ENCODE results near the gene MAP2K3. TPM values are rescaled to one million over a fixed set of nuclear protein-coding genes. Genes with fewer than 3 reads are reported as not detected.

MAP2K3 gene
- total RNA-seq, 1 experiment from 2014 or later: 39.7 TPM

DNA sequence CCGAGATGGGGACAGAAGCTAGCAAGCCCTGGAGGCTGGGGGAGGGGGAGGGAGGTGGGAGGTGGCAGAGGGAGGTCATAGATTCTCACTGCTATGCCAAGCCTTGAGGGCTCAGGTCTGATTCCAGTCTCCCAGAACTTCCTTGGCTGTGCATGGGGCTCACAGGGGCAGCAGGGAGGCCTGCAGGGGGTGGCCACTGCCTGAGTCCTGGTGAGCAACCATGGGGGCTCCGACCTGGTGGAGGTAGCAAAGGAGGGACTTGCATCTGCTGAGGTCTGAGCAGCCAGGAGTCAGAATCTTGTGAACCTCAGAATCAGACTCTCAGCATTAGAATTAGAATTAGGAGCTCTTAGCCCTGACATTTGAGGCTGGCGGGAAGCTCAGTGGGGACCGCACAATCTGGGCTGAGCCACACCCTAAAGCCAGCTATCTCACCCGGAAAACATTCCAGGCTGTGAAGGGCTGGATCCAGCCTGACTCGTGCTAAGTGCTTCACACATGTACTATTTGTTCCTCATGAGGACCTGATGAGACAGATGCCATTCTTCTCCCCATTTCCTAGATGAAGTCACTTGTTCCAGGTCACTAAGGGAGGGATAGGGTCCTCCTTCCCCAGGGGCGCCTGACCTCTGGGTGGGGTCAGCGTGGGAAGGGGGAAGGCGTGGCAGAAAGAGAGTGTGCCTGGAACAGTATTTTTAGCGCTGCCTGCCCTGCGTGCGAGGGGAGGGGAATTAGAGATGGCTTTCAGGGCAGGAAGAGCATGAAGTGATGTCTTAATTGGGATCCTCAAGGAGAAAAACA lies 74.4 kb downstream of the MAP2K3 start:
- TF ChIP-seq SOX15 (CRISPR knock-in tag; IDR thresholded peaks at IDR 0.05): no peak
- H3K27me3 Mint-ChIP-seq (ENCODE audit: low read depth): no peaks in the 10 kb centered on the region
- H3K9me3 Mint-ChIP-seq: peaks cover 5% of the 10 kb centered on the region
- no peak overlapping the region for H3K27ac Mint-ChIP-seq
- H3K36me3 Mint-ChIP-seq: no peaks in the 10 kb centered on the region
- ChIA-PET POLR2A (interaction anchor here (0.5 kb wide), 1 partner anchor 30 kb away, joined by 3 read pairs; no protein-coding TSS in a partner anchor), CTCF (interaction anchor here (1.7 to 2.0 kb wide), 2 partner anchors 18 to 230 kb away, joined by 4 to 5 read pairs; partner anchors contain the start of gene KCNJ12)
- peaks cover 15% of the 10 kb centered on the region for H3K4me1 Mint-ChIP-seq
- ATAC-seq (no peak), DNase-seq (ENCODE audit: low spot score) (no peak)
- no peak overlapping the region for H3K4me3 Mint-ChIP-seq

DNA sequence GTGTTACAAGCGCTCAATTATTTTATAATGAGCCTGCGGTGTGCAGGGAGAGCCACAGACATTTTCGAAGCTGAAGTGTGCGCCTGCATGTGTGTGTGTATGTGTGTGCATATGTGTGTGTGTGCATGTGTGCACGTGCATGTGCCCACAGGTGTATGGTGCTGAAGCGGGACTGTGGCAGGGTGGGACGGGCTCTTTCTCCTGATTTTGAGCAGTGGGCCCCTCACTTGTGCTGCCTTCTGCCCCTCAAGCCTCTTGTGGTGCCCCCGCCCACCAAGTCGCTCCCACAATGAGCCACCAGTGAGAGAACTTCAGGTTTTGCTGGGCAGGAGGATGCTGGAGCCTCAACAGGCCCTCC lies 75.0 kb downstream of the MAP2K3 start:
- ChIA-PET CTCF (interaction anchor here (1.3 to 2.0 kb wide), 2 partner anchors 19 to 231 kb away, joined by 4 to 5 read pairs; no protein-coding TSS in a partner anchor), POLR2A (interaction anchor here (0.6 kb wide), 1 partner anchor 14 kb away, joined by 5 read pairs; no protein-coding TSS in a partner anchor)
- Mint-ChIP-seq H3K4me3 (no peak overlapping the region), H3K4me1 (peaks cover 15% of the 10 kb centered on the region), H3K27me3 (ENCODE audit: low read depth) (no peaks in the 10 kb centered on the region), H3K36me3 (no peaks in the 10 kb centered on the region), H3K9me3 (peaks cover 5% of the 10 kb centered on the region), H3K27ac (no peak overlapping the region)
- no peak for DNase-seq (ENCODE audit: low spot score)
- no peak for ATAC-seq
- TF ChIP-seq, protein P1, sequence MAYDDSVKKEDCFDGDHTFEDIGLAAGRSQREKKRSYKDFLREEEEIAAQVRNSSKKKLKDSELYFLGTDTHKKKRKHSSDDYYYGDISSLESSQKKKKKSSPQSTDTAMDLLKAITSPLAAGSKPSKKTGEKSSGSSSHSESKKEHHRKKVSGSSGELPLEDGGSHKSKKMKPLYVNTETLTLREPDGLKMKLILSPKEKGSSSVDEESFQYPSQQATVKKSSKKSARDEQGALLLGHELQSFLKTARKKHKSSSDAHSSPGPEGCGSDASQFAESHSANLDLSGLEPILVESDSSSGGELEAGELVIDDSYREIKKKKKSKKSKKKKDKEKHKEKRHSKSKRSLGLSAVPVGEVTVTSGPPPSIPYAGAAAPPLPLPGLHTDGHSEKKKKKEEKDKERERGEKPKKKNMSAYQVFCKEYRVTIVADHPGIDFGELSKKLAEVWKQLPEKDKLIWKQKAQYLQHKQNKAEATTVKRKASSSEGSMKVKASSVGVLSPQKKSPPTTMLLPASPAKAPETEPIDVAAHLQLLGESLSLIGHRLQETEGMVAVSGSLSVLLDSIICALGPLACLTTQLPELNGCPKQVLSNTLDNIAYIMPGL (CRISPR knock-in tag; IDR thresholded peaks at IDR 0.05): no peak
- TF ChIP-seq, protein P2, sequence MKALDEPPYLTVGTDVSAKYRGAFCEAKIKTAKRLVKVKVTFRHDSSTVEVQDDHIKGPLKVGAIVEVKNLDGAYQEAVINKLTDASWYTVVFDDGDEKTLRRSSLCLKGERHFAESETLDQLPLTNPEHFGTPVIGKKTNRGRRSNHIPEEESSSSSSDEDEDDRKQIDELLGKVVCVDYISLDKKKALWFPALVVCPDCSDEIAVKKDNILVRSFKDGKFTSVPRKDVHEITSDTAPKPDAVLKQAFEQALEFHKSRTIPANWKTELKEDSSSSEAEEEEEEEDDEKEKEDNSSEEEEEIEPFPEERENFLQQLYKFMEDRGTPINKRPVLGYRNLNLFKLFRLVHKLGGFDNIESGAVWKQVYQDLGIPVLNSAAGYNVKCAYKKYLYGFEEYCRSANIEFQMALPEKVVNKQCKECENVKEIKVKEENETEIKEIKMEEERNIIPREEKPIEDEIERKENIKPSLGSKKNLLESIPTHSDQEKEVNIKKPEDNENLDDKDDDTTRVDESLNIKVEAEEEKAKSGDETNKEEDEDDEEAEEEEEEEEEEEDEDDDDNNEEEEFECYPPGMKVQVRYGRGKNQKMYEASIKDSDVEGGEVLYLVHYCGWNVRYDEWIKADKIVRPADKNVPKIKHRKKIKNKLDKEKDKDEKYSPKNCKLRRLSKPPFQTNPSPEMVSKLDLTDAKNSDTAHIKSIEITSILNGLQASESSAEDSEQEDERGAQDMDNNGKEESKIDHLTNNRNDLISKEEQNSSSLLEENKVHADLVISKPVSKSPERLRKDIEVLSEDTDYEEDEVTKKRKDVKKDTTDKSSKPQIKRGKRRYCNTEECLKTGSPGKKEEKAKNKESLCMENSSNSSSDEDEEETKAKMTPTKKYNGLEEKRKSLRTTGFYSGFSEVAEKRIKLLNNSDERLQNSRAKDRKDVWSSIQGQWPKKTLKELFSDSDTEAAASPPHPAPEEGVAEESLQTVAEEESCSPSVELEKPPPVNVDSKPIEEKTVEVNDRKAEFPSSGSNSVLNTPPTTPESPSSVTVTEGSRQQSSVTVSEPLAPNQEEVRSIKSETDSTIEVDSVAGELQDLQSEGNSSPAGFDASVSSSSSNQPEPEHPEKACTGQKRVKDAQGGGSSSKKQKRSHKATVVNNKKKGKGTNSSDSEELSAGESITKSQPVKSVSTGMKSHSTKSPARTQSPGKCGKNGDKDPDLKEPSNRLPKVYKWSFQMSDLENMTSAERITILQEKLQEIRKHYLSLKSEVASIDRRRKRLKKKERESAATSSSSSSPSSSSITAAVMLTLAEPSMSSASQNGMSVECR (CRISPR knock-in tag; IDR thresholded peaks at IDR 0.05; ENCODE audit: borderline replicate concordance): no peak
- TF ChIP-seq ELF4 (CRISPR knock-in tag; IDR thresholded peaks at IDR 0.05; ENCODE audit: low read depth) (no peak), ATF1 (CRISPR knock-in tag; IDR thresholded peaks at IDR 0.05) (no peak), SMAD4 (CRISPR knock-in tag; IDR thresholded peaks at IDR 0.05) (no peak), ZNF281 (CRISPR knock-in tag; IDR thresholded peaks at IDR 0.05) (no peak), OVOL2 (CRISPR knock-in tag; IDR thresholded peaks at IDR 0.05; ENCODE audit: borderline replicate concordance) (no peak), NFE2L1 (CRISPR knock-in tag; IDR thresholded peaks at IDR 0.05) (no peak), RORB (CRISPR knock-in tag; IDR thresholded peaks at IDR 0.05) (no peak)

GRCh38 chr17:21360048-21360447 lies 75.5 kb downstream of the MAP2K3 start:
- Mint-ChIP-seq H3K4me1 (peaks cover 15% of the 10 kb centered on the region), H3K9me3 (peaks cover 5% of the 10 kb centered on the region), H3K4me3 (no peak overlapping the region), H3K36me3 (no peaks in the 10 kb centered on the region), H3K27ac (no peak overlapping the region), H3K27me3 (ENCODE audit: low read depth) (no peaks in the 10 kb centered on the region)
- DNase-seq (ENCODE audit: low spot score) (peak; percentile 32), ATAC-seq (peak; percentile 18; the same call in 1 of the 2 replicates)
- POLR2A ChIA-PET: interaction anchor here (0.6 kb wide), 1 partner anchor 14 kb away, joined by 5 read pairs; no protein-coding TSS in a partner anchor
- CTCF ChIA-PET: interaction anchor here (1.3 kb wide), 1 partner anchor 18 kb away, joined by 4 read pairs; no protein-coding TSS in a partner anchor
- peak; percentile 60; the same call in 1 of the 2 replicates for TF ChIP-seq ZNF423 (CRISPR knock-in tag; IDR thresholded peaks at IDR 0.05)
- TF ChIP-seq, protein P3, sequence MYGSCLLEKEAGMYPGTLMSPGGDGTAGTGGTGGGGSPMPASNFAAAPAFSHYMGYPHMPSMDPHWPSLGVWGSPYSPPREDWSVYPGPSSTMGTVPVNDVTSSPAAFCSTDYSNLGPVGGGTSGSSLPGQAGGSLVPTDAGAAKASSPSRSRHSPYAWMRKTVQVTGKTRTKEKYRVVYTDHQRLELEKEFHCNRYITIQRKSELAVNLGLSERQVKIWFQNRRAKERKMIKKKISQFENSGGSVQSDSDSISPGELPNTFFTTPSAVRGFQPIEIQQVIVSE (CRISPR knock-in tag; IDR thresholded peaks at IDR 0.05; ENCODE audit: borderline replicate concordance): no peak

Measured in WTC11 (cell line).